ENCODE data around the gene ARMC7.

DNA sequence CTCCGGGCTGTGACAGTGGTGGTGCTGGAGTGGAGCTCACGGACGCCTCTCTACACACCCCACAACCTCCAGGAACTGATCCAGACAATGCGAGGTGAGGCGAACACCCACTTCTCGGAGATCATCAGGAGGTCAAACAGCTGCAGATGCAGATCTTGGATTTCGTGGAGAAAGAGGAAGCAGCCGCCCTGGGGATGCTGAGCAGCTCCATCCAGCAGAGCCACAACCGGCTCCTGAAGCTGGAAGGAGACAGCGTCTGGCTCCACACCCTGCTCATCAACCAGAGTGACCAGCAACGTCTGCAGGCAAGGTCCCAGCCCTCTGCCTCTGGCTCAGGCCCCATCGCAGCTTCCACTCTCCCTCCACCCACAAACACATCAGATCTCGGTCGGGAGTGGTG, 35.2 kb upstream of the ARMC7 start:
- no peak for TF ChIP-seq POLR2AphosphoS5 (IDR thresholded peaks at IDR 0.05; ENCODE audit: borderline replicate concordance, low read depth, low read length)
- no peak for TF ChIP-seq FOXP2 (optimal IDR thresholded peaks at IDR 0.05; ENCODE audit: control extremely low read depth, extremely low read length, insufficient read depth)

All from SK-N-MC (cell line).